SK-N-MC (cell line): ENCODE results near the gene HOXB7.
A peak's percentile ranks its signal among the peaks of the same experiment; 100 is the strongest.

Experiments used
- DNase-seq: peaks from one replicate; pipeline ENCODE4 v3.0.0-alpha.2; 2011; ENCODE audit warnings: low read depth, low spot score
- H3K27ac ChIP-seq: fragments of 200-600 bp; sonication (generic); 2 replicates; pipeline ENCODE4 v1.5.1; 2016; ENCODE audit warnings: mixed run types
- H3K36me3 ChIP-seq: fragments of 200-600 bp; sonication (generic); 2 replicates; pipeline ENCODE4 v1.6.1; 2017; ENCODE audit warnings: antibody characterized with exemption, low read length, mixed read lengths; ENCODE audit not compliant: insufficient read depth
- H3K4me3 ChIP-seq: fragments of 200-600 bp; sonication (generic); 2 replicates; pipeline ENCODE4 v1.5.1; 2016
- H3K9ac ChIP-seq: fragments of 200-600 bp; sonication (generic); 2 replicates; pipeline ENCODE4 v1.8.0; 2017; ENCODE audit warnings: mixed run types, mixed read lengths; ENCODE audit not compliant: insufficient read length
- H3K9me3 ChIP-seq: fragments of 200-600 bp; sonication (generic); 2 replicates; pipeline ENCODE4 v1.6.1; 2017; ENCODE audit warnings: low read depth, mild to moderate bottlenecking, antibody characterized with exemption, low read length, moderate library complexity, mixed read lengths
- EZH2 ChIP-seq: fragments of 200-600 bp; sonication (generic); IDR thresholded peaks from one replicate; pipeline ENCODE4 v1.6.1; 2017; ENCODE audit warnings: antibody characterized with exemption
- FOXP2 ChIP-seq: optimal IDR thresholded peaks from 2 replicates; pipeline ENCODE3; 2011; ENCODE audit warnings: mild to moderate bottlenecking, moderate library complexity; ENCODE audit not compliant: insufficient read depth; ENCODE audit errors: extremely low read length, control extremely low read depth
- POLR2AphosphoS5 ChIP-seq: IDR thresholded peaks from 2 replicates; pipeline ENCODE4 v1.6.1; 2012; ENCODE audit warnings: mild to moderate bottlenecking, low read depth, low read length, borderline replicate concordance

The HOXB7 gene

DNA sequence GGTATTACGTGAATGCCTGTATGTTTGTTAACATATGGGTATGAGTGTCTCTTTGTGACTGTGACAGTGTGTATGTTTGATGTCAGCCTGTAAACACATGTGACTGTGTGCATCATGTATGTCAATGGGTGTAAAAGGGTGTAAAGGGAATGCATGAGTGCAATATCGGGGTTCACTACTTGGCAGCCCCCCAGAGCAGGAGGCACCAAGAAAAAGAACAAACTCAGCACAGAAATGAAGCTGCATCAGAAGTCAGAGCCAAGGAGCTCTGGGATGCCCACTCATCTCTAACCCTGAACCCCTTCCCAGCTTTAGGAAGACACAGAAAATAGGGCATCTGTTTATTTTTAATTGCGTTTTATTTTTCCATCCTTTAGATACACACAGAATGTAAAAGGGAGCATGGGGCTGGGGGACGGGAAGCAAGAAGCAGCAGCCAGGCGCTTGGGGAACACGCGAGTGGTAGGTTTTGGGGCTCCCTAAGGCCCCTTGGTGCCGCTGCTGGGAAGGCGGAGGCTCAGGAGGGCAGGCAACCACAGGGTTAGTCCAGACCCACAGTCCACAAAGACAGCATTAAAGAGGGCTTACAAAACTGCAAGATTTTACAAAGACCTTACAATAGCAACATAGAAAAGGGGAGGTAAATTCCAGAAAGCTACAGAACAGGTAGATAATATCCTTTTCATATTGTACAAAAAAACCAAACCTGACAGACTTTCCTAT lies 3.8 kb downstream of the HOXB7 start:
- no peak for DNase-seq
- 0 out of 2 replicates have a peak, but pooled peaks cover 11% of the 10 kb centered on the region for H3K36me3 ChIP-seq
- no peak overlapping the region for H3K9ac ChIP-seq
- H3K4me3 ChIP-seq, result no peak overlapping the region
- TF ChIP-seq FOXP2, result no peak
- H3K9me3 ChIP-seq, result no peaks in the 10 kb centered on the region
- H3K27ac ChIP-seq, result peak overlapping the region; percentile 98

DNA sequence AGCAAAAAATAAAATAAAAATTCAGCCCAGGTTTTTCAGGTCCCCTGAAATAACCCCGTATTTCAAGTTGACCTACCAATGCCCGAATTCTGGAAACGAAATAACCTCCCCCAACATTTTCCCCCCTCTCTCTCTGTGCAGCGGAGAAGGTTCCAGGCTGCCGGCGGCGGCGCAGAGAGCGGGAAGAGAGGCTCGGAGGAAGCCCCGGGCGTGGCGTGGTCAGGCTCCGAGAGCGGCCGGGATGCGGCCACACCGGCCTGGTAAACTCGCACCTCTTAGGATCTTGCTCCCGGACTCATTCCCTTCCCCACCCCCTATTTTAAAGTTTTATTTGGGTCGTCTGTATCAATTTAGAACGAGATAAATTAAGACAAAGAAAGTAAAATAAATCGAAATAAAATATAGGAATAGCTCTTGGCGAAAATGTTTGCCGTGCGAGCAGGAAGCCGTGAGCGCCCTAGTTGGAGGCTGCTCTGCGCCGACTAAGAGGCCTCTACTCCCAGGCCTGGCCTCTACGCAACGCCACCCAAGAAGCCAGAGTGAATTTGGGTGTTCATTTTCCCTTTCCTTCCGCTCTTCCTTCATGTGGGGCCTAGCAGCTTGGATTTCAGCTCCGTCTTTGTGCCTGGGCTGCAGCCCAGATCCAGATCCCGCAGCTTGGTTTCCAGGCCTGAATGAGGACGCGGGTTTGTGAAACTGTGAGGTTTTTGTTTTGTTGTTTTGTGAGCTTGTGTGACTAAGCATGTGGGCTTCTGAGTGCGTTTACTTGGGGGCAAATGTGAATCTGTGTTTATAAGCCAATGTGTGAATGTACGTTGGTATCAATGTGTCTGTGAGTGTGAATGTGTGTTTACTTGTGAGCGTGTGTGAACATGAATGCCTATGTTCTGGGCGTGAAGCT lies 4.6 kb downstream of the HOXB7 start:
- H3K4me3 ChIP-seq, result peak overlapping the region; percentile 87

DNA sequence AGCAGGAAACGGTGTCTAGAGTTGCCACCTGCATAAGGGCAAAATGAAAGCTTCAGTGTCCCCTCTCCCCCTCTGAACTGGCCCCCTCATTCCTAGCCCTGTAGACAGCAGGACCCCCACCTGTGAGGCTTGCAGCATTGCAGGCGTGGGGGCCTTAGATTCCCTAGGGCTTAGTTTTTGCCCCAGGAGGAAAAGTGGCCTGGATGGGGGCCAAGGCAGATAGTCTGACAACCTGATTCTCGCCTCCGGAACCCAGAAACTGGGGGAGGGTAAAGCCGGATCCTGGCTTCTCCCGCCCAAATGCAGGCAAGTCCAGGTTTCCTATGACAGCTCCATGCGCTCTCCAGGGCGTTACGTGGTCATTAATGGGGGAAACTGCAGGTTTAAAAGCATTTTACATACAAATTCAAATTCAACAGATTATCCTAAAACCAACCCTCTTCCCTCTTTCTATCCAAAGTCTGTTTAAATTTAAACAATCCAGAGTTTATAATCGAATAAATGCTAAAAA lies 5.4 kb downstream of the HOXB7 start:
- H3K4me3 ChIP-seq, result peak overlapping the region; percentile 87
- no peak for TF ChIP-seq POLR2AphosphoS5
- TF ChIP-seq EZH2, result no peak
- TF ChIP-seq FOXP2, result no peak
- no peak for DNase-seq
- peak overlapping the region; percentile 98 for H3K27ac ChIP-seq
- H3K9me3 ChIP-seq, result no peaks in the 10 kb centered on the region
- peak overlapping the region; percentile 84 for H3K9ac ChIP-seq
- H3K36me3 ChIP-seq, result 0 out of 2 replicates have a peak, but pooled peaks cover 11% of the 10 kb centered on the region

More for the DNA sequence above, 4.6 kb downstream of the HOXB7 start:
- Histone ChIP-seq H3K36me3 (0 out of 2 replicates have a peak, but pooled peaks cover 11% of the 10 kb centered on the region), H3K9me3 (no peaks in the 10 kb centered on the region), H3K9ac (peak overlapping the region; percentile 84), H3K27ac (peak overlapping the region; percentile 98)
- no peak for DNase-seq
- TF ChIP-seq FOXP2 (no peak), EZH2 (no peak), POLR2AphosphoS5 (no peak)

DNA sequence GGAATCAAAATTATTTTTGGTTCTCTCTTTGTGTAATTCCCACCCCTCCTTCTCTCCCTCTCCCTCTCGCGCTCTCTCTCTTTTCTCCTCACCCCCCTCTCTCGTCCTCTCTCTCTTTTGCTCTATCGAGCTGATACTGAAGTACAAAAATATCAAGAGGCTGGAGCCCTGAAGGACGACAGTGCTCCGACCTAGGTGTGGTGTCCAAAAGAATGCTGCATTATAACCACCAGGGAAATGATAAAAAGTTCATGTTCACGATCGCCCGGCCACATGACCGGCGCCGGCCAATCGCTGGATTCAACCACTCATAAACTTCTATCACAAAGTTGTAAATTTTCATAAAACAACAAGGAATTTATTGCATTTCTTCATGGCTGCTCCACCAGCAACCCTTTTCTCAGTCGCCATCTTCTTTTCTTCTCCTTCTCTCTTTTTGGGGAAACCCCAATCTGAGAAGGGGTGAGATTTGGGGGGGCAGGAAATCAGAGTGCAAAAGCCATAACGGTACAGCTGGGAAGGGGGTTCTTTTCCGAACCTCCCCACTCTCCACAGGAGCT lies 6.0 kb downstream of the HOXB7 start, which contains the start of gene HOXB6:
TSS of gene HOXB6 (minus strand) at position 217 of the 560 bp plus-strand sequence. CDS start 6,836 bp downstream, outside the sequence.
- Histone ChIP-seq H3K9me3 (no peaks in the 10 kb centered on the region), H3K9ac (peak within 1 kb of the TSS; percentile 84), H3K4me3 (peak within 1 kb of the TSS; percentile 87), H3K27ac (peak within 1 kb of the TSS; percentile 98), H3K36me3 (0 out of 2 replicates have a peak, but pooled peaks cover 11% of the 10 kb centered on the region)
- DNase-seq, result no peak
- TF ChIP-seq EZH2 (no peak), FOXP2 (no peak), POLR2AphosphoS5 (peak; percentile 77)

DNA sequence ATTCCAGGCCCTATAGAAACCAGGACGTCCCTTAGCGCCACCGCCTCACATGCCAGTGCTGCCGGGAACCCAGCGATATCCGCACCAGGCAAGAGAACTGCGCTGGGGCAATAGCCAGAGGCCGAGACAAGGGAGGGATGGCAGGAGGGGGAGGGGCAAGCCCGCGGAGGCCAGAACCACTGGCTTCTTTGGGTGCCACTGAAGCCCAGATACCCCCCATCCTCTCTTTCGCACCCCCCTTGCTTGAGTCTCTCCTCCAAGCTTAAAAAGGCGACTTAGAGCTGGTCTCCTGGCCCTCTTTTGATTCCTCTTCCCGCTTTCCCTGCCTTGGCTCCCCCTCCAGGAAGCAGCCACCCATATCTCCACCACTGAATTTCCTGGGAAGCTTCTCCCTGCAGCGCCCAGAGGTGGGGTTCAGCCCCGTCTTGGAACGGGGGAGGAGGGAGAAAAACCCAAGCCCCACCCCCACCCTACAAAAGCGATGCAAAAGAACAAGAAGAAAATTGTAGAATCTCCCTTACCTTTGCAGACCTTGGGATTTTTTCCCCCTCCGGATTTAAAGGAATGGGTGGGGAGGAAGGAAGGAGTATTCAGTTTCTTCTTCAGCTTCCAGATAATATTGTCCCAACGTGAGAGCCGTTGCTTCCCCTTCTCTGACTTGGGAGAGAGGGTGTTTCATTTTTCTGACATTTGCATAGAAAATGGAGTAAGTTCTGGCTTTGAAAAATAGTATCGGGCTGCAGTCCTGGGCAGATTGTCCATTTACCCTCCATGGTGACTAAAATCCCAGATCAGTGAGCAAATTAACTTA lies 6.7 kb downstream of the HOXB7 start:
- Histone ChIP-seq H3K9me3 (no peaks in the 10 kb centered on the region), H3K36me3 (0 out of 2 replicates have a peak, but pooled peaks cover 11% of the 10 kb centered on the region), H3K9ac (peak overlapping the region; percentile 84), H3K4me3 (peak overlapping the region; percentile 87), H3K27ac (peak overlapping the region; percentile 98)
- no peak for DNase-seq
- no peak for TF ChIP-seq EZH2
- no peak for TF ChIP-seq FOXP2
- TF ChIP-seq POLR2AphosphoS5, result peak; percentile 39; the same call in 1 of the 2 replicates

DNA sequence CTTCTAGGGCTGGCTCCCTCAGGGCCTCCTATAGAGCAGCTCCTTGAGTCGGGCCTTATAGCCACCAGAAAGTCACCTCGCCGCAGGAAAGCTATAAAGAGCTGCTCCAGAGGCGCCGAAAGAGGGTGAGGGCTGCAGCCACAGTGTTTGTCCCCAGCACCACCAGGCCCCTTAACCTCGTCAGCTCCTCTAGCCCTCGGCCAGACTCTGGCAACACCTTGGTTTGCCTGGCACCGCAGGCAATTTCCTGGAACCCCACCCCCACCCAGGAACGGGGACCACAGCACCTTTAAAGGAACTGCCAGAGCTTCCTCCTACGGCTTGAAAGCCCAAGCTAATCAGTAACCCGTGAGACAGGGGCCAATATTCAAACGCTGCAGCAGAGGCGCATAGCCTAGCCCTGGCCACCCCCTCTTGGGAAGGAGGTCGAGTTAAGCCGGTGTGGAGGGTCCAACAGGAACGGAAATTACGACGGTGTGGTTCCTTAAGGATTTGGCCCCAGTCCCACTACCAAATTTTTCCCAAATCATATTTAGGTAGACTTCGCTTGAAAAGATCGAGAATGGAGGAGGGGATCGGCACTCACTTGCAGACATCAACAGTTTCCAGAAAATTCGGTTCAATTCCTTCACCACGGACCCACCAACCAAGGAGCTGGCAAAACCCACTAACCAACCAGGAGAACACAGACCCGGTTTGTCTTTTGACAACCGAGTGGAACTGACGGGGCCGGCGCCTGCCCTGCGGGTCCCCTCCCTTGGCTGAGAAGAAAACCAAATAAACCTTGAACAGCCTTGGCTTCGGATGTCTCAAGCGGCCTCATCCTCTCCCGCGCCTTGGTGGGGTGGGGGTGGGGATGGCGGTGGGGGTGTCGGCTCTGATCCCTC lies 9.0 kb downstream of the HOXB7 start:
- no peaks in the 10 kb centered on the region for H3K9me3 ChIP-seq
- H3K9ac ChIP-seq, result peak overlapping the region; percentile 20
- H3K4me3 ChIP-seq, result peak overlapping the region; percentile 87
- peaks cover 10% of the 10 kb centered on the region; the same call in 1 of the 2 replicates for H3K36me3 ChIP-seq
- no peak for DNase-seq
- H3K27ac ChIP-seq, result no peak overlapping the region
- TF ChIP-seq FOXP2 (no peak), EZH2 (no peak), POLR2AphosphoS5 (no peak)
